C4-2B (cell line): ENCODE data around the gene MYBPC2.

Source experiments
- H3K27ac ChIP-seq: fragments of 450-650 bp; 2 replicates; pipeline ENCODE4 v1.5.1; 2017
- ZFX ChIP-seq: fragments of 450-650 bp; IDR thresholded peaks from 2 replicates; pipeline ENCODE4 v1.6.1; 2017
- TF ChIP-seq, protein P1 (sequence below): fragments of 450-650 bp; conservative IDR thresholded peaks from 2 replicates; pipeline ENCODE4 v1.5.1; 2017; ENCODE audit warnings: mild to moderate bottlenecking

Gene MYBPC2

GRCh38 chr19:50494186-50495019, 61.7 kb downstream of the MYBPC2 start:
- TF ChIP-seq, protein P1, sequence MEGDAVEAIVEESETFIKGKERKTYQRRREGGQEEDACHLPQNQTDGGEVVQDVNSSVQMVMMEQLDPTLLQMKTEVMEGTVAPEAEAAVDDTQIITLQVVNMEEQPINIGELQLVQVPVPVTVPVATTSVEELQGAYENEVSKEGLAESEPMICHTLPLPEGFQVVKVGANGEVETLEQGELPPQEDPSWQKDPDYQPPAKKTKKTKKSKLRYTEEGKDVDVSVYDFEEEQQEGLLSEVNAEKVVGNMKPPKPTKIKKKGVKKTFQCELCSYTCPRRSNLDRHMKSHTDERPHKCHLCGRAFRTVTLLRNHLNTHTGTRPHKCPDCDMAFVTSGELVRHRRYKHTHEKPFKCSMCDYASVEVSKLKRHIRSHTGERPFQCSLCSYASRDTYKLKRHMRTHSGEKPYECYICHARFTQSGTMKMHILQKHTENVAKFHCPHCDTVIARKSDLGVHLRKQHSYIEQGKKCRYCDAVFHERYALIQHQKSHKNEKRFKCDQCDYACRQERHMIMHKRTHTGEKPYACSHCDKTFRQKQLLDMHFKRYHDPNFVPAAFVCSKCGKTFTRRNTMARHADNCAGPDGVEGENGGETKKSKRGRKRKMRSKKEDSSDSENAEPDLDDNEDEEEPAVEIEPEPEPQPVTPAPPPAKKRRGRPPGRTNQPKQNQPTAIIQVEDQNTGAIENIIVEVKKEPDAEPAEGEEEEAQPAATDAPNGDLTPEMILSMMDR, result no peak
- no peak for TF ChIP-seq ZFX

DNA sequence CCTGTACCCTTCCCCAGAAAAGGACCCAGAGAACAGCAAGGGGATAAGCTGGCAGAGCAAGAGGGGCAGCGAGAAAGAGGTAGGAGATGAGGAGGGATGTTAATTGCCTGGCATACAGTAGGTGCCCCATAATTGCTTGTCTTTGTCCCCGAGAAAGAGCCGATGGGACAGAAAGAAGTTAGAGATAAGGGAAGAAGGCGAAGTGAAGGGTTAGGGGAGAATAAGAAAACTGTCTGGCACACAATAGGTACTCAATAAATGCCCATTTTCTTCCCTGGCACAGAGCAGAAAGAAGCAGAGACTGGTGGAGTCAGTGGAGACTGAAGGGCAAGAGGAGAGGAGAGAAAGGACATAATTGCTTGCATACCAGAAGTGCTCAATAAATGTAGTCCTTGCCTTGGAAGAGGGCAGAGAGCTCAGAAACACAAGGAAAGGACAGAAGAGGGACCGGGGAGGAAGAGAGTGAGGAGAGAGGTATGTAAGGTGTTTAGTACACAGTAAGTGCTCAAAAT, 62.4 kb downstream of the MYBPC2 start:
- no peak overlapping the region for H3K27ac ChIP-seq
- TF ChIP-seq, protein P1, result no peak
- no peak for TF ChIP-seq ZFX

More at GRCh38 chr19:50494186-50495019, 61.7 kb downstream of the MYBPC2 start:
- H3K27ac ChIP-seq, result no peak overlapping the region

DNA sequence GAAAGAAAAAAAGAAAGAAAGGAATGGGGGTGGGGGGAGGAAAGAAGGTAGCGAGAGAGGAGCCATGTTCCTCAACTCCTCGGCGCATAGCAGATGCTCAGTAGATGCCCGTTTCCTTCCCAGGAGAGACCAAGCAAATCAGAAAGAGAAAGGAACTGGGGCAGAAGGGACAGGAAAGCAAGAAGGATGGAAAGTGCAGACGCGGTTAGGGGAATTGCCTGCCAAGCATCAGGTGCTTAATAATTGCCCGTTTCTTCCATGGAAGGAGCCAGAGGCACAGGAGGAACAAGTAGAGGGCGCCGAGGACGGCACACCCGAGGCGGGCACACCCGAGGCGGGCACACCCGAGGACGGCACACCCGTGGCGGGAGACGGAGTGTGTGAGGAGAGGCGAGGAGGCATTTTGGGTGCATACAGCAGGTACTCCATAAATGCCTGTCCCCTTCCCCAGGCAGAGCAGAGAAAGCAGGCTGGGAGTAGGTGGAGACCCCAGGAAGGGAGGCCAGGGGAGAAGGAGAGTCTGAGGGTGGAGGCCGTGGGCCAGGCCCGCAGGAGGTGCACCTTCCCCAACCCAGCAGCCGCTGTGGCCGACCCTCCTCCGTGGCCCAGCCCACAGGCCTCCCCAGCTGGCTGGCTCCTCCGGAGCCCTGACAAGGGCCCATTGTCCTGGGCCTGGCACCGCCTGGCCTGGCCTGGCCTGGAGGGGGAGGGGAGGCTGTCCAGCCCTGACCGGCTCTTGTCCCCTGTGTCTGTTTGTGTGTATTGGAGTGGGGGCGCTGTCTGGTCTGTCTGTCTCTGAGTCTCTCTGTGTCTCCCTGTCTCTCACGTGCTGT, 63.7 kb downstream of the MYBPC2 start:
- TF ChIP-seq, protein P1, result no peak
- no peak for TF ChIP-seq ZFX
- H3K27ac ChIP-seq, result no peak overlapping the region

- TF ChIP-seq, protein P1, result no peak
- no peak for TF ChIP-seq ZFX
- H3K27ac ChIP-seq, result no peak overlapping the region
These were observed 64.3 kb downstream of the MYBPC2 start for GRCh38 chr19:50497022-50497405.

GRCh38 chr19:50498219-50499056, 65.7 kb downstream of the MYBPC2 start:
- TF ChIP-seq, protein P1, result no peak
- no peak for TF ChIP-seq ZFX

DNA sequence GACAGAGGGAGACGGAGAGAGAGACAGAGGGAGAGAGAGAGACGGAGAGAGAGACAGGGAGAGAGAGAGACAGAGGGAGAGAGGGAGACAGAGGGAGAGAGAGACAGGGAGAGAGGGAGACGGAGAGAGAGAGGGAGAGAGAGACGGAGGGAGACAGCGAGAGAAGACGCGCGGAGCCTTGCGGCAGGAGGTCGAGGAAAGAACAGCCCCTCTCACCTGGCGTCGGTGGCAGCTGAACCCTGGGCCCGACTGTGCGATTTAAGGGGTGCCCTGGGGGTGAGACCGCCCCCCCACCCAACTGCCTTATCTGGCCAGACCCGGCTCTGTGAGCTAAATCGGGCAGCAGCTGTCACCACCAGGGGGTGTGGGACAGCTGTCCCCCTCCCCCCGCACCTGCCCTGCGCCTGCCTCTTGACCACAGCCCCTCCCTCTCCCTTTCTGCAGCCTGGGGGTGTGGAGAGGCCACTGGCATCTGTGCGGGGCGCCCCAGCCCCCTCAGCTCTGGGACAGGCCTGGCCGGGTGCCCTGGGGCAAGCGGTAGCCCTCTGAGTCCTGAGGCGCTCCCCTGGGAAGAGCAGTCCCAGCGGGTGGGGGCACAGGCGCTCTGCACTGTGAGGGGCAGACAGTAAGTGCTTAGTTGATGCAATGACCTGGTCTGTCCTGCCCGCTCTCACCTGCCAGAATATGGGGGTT, 67.5 kb downstream of the MYBPC2 start:
- no peak for TF ChIP-seq ZFX
- TF ChIP-seq, protein P1, result no peak; the same call in 1 of the 2 replicates
- H3K27ac ChIP-seq, result no peak overlapping the region

More at GRCh38 chr19:50498219-50499056, 65.7 kb downstream of the MYBPC2 start:
- no peak overlapping the region for H3K27ac ChIP-seq
